ENCODE results near the gene DPM1.

Gene DPM1

GRCh38 chr20:50900261-50900660 lies 58.1 kb downstream of the DPM1 start:
- no peak for DNase-seq (ENCODE audit: low read depth in 1 of 2, low spot score in 1 of 2)

GRCh38 chr20:50898475-50898874 lies 59.9 kb downstream of the DPM1 start:
- no peak for DNase-seq (ENCODE audit: low read depth in 1 of 2, low spot score in 1 of 2)

GRCh38 chr20:50895111-50895830 lies 63.1 kb downstream of the DPM1 start:
- no peak for DNase-seq (ENCODE audit: low read depth in 1 of 2, low spot score in 1 of 2)

GRCh38 chr20:50893620-50894019 lies 64.7 kb downstream of the DPM1 start:
- no peak for DNase-seq (ENCODE audit: low read depth in 1 of 2, low spot score in 1 of 2)

GRCh38 chr20:50892394-50892793 lies 65.9 kb downstream of the DPM1 start:
- DNase-seq (ENCODE audit: low read depth in 1 of 2, low spot score in 1 of 2): no peak

GRCh38 chr20:50891138-50891537 lies 67.2 kb downstream of the DPM1 start:
- DNase-seq (ENCODE audit: low read depth in 1 of 2, low spot score in 1 of 2): no peak

GRCh38 chr20:50887576-50887975 lies 70.8 kb downstream of the DPM1 start:
- no peak for DNase-seq (ENCODE audit: low read depth in 1 of 2, low spot score in 1 of 2)

GRCh38 chr20:50886184-50886790 lies 72.0 kb downstream of the DPM1 start:
- no peak for DNase-seq (ENCODE audit: low read depth in 1 of 2, low spot score in 1 of 2)

GRCh38 chr20:50885781-50886180 lies 72.6 kb downstream of the DPM1 start:
- DNase-seq (ENCODE audit: low read depth in 1 of 2, low spot score in 1 of 2): no peak

GRCh38 chr20:50885068-50885467 lies 73.3 kb downstream of the DPM1 start:
- no peak for DNase-seq (ENCODE audit: low read depth in 1 of 2, low spot score in 1 of 2)

Data from stimulated activated CD4-positive, alpha-beta T cell treated with anti-CD3 and anti-CD28 coated beads, Interleukin-15, amount 100 ng/mL, for 1 hour (primary cell).